Esophagus squamous epithelium (tissue), 5 donors: ENCODE results near the gene PTPRD. TPM values are rescaled to one million over a fixed set of nuclear protein-coding genes. Genes with fewer than 3 reads are reported as not detected.

Experiments used
- DNase-seq: peaks from one replicate; lab custom pipeline; 2025; lab: John Stamatoyannopoulos, UW
- H3K27ac ChIP-seq, 4 donors: fragments of 200-600 bp; sonication (generic); one replicate each; pipeline ENCODE4 v1.5.1; 2016 to 2019; ENCODE audit warnings: mild to moderate bottlenecking in 1 of 4
- H3K27me3 ChIP-seq, 4 donors: fragments of 200-600 bp; sonication (generic); 1 replicate in 3 of 4; 2 replicates in 1 of 4; pipeline versions ENCODE4 v1.5.1 to v1.6.0; 2017 to 2021; ENCODE audit warnings: antibody characterized with exemption in 1 of 4
- H3K36me3 ChIP-seq, 3 donors: fragments of 200-600 bp; sonication (generic); one replicate each; pipeline ENCODE4 v1.5.1; 2016 to 2019
- H3K4me1 ChIP-seq, 3 donors: fragments of 200-600 bp; sonication (generic); one replicate each; pipeline ENCODE4 v1.5.1; 2017 to 2019
- H3K4me3 ChIP-seq, 4 donors: fragments of 200-600 bp; sonication (generic); 1 replicate in 3 of 4; 2 replicates in 1 of 4; pipeline ENCODE4 v1.5.1; 2016 to 2019; ENCODE audit warnings: mild to moderate bottlenecking in 2 of 4, moderate library complexity in 1 of 4
- H3K9me3 ChIP-seq, 3 donors: fragments of 200-600 bp; sonication (generic); one replicate each; pipeline ENCODE4 v1.5.1; 2016 to 2019
- POLR2A ChIP-seq, 4 donors: fragments of 450-650 bp; IDR thresholded peaks; one replicate each; pipeline ENCODE4 v1.6.1; 2017; ENCODE audit warnings: antibody characterized with exemption in 4 of 4, mild to moderate bottlenecking in 4 of 4, moderate library complexity in 3 of 4
- WGBS, 2 donors: methylation state at CpG; one replicate each; pipeline ENCODE4 v1.1.5; 2018; 5-methylcytosine and 5-hydroxymethylcytosine counted together
- intact Hi-C: fragments of 100-400 bp; cut with DNase I; formaldehyde crosslinking; loops from one replicate; pipeline ENCODE4 v1.15.0; 2022
- total RNA-seq, 4 donors: library from RNA; depleted of rRNA; stranded (reverse); fragments of >200 nt; gene quantifications; one replicate each; pipeline ENCODE4 v1.1.0, GENCODE V29; 2016
- TF ChIP-seq, protein P1 (sequence below), 6 experiments: fragments of 450-650 bp in 4 of 6; fragments of 200-600 bp in 2 of 6; sonication (generic) in 2 of 6; IDR thresholded peaks; one replicate each; pipeline ENCODE4 v1.5.1; 2016 to 2019; ENCODE audit warnings: antibody characterized with exemption in 6 of 6, mild to moderate bottlenecking in 4 of 6, moderate library complexity in 4 of 6
- donor health status: DM: yes; HTN: yes; CAD: no.

The PTPRD gene
- total RNA-seq, 4 donors from 2014 or later, result 0.23 to 16.3 (median 6.6) TPM

- DNase-seq, result no peak
- Histone ChIP-seq H3K36me3 (no peaks in the 10 kb centered on the region), H3K4me3 (no peak overlapping the region), H3K27me3 (no peaks in the 10 kb centered on the region), H3K27ac (no peak overlapping the region), H3K4me1 (no peaks in the 10 kb centered on the region), H3K9me3 (no peaks in the 10 kb centered on the region)
- TF ChIP-seq, protein P1, sequence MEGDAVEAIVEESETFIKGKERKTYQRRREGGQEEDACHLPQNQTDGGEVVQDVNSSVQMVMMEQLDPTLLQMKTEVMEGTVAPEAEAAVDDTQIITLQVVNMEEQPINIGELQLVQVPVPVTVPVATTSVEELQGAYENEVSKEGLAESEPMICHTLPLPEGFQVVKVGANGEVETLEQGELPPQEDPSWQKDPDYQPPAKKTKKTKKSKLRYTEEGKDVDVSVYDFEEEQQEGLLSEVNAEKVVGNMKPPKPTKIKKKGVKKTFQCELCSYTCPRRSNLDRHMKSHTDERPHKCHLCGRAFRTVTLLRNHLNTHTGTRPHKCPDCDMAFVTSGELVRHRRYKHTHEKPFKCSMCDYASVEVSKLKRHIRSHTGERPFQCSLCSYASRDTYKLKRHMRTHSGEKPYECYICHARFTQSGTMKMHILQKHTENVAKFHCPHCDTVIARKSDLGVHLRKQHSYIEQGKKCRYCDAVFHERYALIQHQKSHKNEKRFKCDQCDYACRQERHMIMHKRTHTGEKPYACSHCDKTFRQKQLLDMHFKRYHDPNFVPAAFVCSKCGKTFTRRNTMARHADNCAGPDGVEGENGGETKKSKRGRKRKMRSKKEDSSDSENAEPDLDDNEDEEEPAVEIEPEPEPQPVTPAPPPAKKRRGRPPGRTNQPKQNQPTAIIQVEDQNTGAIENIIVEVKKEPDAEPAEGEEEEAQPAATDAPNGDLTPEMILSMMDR (IDR thresholded peaks at IDR 0.05), result no peak
- TF ChIP-seq POLR2A (IDR thresholded peaks at IDR 0.05), result no peak
- intact Hi-C loops, result no loop called here
- 60 to 67% methylated on average over 10 of the region's 10 CpGs for WGBS, 2 donors
Observed at GRCh38 chr9:8651070-8651845, 1961.5 kb downstream of the PTPRD start.

DNA sequence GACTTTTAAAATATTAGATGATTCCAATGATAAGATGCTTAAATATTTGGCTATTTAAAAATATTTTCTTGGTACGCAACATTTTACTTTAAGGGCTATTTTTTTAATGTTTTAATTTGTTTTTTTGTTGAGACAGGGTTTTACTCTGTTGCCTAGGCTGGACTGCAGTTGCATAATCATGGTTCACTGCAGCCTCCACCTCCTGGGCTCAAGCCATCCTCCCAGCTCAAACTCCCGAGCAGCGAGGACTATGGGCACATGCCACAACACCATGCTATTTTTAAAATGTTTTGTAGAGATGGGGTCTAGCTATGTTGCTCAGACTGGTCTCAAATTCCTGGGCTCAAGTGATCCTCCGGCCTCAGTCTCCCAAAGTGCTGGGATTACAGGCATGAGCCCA is 1963.0 kb downstream of the PTPRD start:
- Histone ChIP-seq H3K9me3 (no peaks in the 10 kb centered on the region), H3K4me3 (no peak overlapping the region), H3K36me3 (no peaks in the 10 kb centered on the region), H3K27ac (no peak overlapping the region), H3K4me1 (no peaks in the 10 kb centered on the region), H3K27me3 (no peaks in the 10 kb centered on the region)
- intact Hi-C loops, result no loop called here
- no peak for DNase-seq
- 80 to 84% methylated on average over 3 to 4 of the region's 4 CpGs for WGBS, 2 donors
- TF ChIP-seq POLR2A (IDR thresholded peaks at IDR 0.05), result no peak
- TF ChIP-seq, protein P1 (IDR thresholded peaks at IDR 0.05), result no peak

- no peaks in the 10 kb centered on the region for H3K27me3 ChIP-seq
- WGBS, 2 donors, result 58 to 73% methylated on average over 2 of the region's 2 CpGs
- no peak overlapping the region for H3K4me3 ChIP-seq
- intact Hi-C loops, result no loop called here
- H3K9me3 ChIP-seq, result no peaks in the 10 kb centered on the region
- H3K36me3 ChIP-seq, result no peaks in the 10 kb centered on the region
- DNase-seq, result no peak
- TF ChIP-seq, protein P1 (IDR thresholded peaks at IDR 0.05), result no peak
- no peak for TF ChIP-seq POLR2A (IDR thresholded peaks at IDR 0.05)
- H3K4me1 ChIP-seq, result no peaks in the 10 kb centered on the region
- H3K27ac ChIP-seq, result no peak overlapping the region
Observed at GRCh38 chr9:8649160-8649559, 1963.6 kb downstream of the PTPRD start.

GRCh38 chr9:8648271-8648845 is 1964.4 kb downstream of the PTPRD start:
- H3K4me1 ChIP-seq, result no peaks in the 10 kb centered on the region
- no peaks in the 10 kb centered on the region for H3K27me3 ChIP-seq
- H3K36me3 ChIP-seq, result no peaks in the 10 kb centered on the region
- DNase-seq, result no peak
- no peak for TF ChIP-seq POLR2A (IDR thresholded peaks at IDR 0.05)
- TF ChIP-seq, protein P1 (IDR thresholded peaks at IDR 0.05), result no peak
- intact Hi-C loops, result no loop called here
- H3K4me3 ChIP-seq, result no peak overlapping the region
- no peak overlapping the region for H3K27ac ChIP-seq
- no peaks in the 10 kb centered on the region for H3K9me3 ChIP-seq
- WGBS, 2 donors, result 74 to 76% methylated on average over 2 of the region's 2 CpGs

DNA sequence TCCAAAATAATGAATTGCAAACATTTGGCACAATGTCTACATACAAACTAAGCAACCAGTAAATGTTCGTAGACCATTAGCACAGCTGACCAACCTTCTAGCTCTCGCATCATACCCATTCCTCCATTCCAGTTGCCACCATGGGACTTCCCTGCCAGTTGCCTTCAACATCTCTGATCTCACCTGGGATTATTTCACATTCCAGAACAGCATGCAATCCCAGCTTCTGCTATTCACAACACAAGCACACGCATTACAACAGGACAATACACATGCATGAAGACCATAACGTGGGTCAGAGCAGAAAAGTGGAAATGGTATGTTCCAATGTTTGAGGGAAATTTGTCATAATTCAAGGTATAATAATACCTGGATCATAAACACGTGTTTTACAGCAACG is 1965.0 kb downstream of the PTPRD start:
- no peaks in the 10 kb centered on the region for H3K4me1 ChIP-seq
- H3K27me3 ChIP-seq, result no peaks in the 10 kb centered on the region
- TF ChIP-seq, protein P1 (IDR thresholded peaks at IDR 0.05), result no peak
- no peak for TF ChIP-seq POLR2A (IDR thresholded peaks at IDR 0.05)
- DNase-seq, result no peak
- H3K4me3 ChIP-seq, result no peak overlapping the region
- H3K27ac ChIP-seq, result no peak overlapping the region
- no peaks in the 10 kb centered on the region for H3K9me3 ChIP-seq
- no peaks in the 10 kb centered on the region for H3K36me3 ChIP-seq
- WGBS, 2 donors, result 82 to 88% methylated on average over 6 of the region's 6 CpGs
- intact Hi-C loops, result no loop called here
